Parathyroid adenoma (tissue), 2 donors: ENCODE data around the gene NMNAT2.

Experiments used
- H2AFZ ChIP-seq: fragments of 300-600 bp; sonication (generic); one replicate; pipeline ENCODE4 v1.7.0; 2017; ENCODE audit warnings: antibody characterized with exemption, mild to moderate bottlenecking
- H3K27ac ChIP-seq: fragments of 300-600 bp; sonication (generic); one replicate; pipeline ENCODE4 v1.7.0; 2017
- H3K27me3 ChIP-seq: fragments of 300-600 bp; sonication (generic); one replicate; pipeline ENCODE4 v1.7.0; 2017; ENCODE audit warnings: low read length; ENCODE audit not compliant: control insufficient read depth, insufficient read depth
- H3K36me3 ChIP-seq: fragments of 300-600 bp; sonication (generic); one replicate; pipeline ENCODE4 v1.7.0; 2017; ENCODE audit warnings: low read length; ENCODE audit not compliant: control insufficient read depth, insufficient read depth
- H3K4me1 ChIP-seq: fragments of 300-600 bp; sonication (generic); one replicate; pipeline ENCODE4 v1.7.0; 2017; ENCODE audit warnings: control low read depth
- H3K4me2 ChIP-seq: fragments of 300-600 bp; sonication (generic); one replicate; pipeline ENCODE4 v1.7.0; 2017; ENCODE audit warnings: low read length
- H3K4me3 ChIP-seq: fragments of 300-600 bp; sonication (generic); one replicate; pipeline ENCODE4 v1.7.0; 2017; ENCODE audit warnings: low read depth, low read length
- H3K79me2 ChIP-seq: fragments of 300-600 bp; sonication (generic); one replicate; pipeline ENCODE4 v1.7.0; 2017; ENCODE audit warnings: control low read depth
- H3K9ac ChIP-seq: fragments of 300-600 bp; sonication (generic); one replicate; pipeline ENCODE4 v1.7.0; 2017; ENCODE audit warnings: mild to moderate bottlenecking
- H3K9me3 ChIP-seq: fragments of 300-600 bp; sonication (generic); one replicate; pipeline ENCODE4 v1.7.0; 2017; ENCODE audit warnings: low read length; ENCODE audit not compliant: control insufficient read depth
- TF ChIP-seq, protein P1 (sequence below): fragments of 300-600 bp; sonication (generic); IDR thresholded peaks from one replicate; pipeline ENCODE4 v1.7.0; 2017; ENCODE audit warnings: antibody characterized with exemption, mild to moderate bottlenecking
- donor health status: primary hyperparathyroidism.

Gene NMNAT2

DNA sequence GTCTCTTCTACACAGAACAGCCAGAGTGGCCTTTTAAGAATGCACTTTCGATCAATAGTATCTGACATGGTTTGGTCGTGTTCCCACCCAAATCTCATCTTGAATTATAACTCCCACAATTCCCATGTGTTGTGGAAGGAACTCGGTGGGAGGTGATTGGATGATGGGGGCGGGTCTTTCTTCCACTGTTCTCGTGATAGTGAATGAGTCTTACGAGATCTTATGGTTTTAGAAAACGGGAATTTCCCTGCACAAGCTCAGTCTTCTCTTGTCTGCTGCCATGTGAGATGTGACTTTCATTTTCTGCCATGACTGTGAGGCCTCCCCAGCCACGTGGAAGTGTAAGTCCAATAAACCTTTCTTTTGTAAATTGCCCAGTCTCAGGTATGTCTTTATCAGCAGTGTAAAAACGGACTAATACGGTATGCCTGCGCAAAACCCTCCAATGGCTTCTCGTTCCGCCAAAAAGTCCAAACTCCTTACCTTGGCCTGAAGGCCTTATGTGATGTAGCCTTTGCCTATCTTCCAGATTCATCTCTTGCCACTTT lies 31.1 kb upstream of the NMNAT2 start:
- H3K9me3 ChIP-seq = no peaks in the 10 kb centered on the region
- H3K27ac ChIP-seq = no peak overlapping the region
- no peak overlapping the region for H2AFZ ChIP-seq
- H3K79me2 ChIP-seq = no peaks in the 10 kb centered on the region
- no peaks in the 10 kb centered on the region for H3K27me3 ChIP-seq
- no peak overlapping the region for H3K4me3 ChIP-seq
- TF ChIP-seq, protein P1, sequence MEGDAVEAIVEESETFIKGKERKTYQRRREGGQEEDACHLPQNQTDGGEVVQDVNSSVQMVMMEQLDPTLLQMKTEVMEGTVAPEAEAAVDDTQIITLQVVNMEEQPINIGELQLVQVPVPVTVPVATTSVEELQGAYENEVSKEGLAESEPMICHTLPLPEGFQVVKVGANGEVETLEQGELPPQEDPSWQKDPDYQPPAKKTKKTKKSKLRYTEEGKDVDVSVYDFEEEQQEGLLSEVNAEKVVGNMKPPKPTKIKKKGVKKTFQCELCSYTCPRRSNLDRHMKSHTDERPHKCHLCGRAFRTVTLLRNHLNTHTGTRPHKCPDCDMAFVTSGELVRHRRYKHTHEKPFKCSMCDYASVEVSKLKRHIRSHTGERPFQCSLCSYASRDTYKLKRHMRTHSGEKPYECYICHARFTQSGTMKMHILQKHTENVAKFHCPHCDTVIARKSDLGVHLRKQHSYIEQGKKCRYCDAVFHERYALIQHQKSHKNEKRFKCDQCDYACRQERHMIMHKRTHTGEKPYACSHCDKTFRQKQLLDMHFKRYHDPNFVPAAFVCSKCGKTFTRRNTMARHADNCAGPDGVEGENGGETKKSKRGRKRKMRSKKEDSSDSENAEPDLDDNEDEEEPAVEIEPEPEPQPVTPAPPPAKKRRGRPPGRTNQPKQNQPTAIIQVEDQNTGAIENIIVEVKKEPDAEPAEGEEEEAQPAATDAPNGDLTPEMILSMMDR = no peak
- no peak overlapping the region for H3K9ac ChIP-seq
- no peak overlapping the region for H3K4me2 ChIP-seq
- H3K4me1 ChIP-seq = peaks cover 2% of the 10 kb centered on the region
- H3K36me3 ChIP-seq = no peaks in the 10 kb centered on the region

DNA sequence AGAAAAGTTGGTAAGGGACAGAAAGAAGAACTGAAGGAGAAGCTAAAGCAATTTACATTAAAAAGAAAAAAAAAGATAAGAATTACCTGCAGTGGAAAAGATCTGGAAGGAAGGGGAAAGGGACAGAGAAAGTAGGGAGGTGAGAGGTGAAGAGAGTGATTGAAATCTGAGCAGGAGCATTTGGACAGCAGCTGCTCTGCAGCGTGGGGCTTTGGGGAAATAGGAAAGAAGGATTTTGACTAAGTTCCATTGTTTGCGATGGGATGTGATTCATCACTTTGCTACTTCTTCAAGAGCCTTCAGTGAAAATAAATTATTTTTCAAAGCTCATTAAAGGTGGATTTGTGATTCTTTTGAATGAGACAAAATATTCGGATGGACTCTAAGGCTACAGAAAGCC lies 26.1 kb upstream of the NMNAT2 start:
- Histone ChIP-seq H3K4me3 (no peak overlapping the region), H3K27ac (no peak overlapping the region), H3K36me3 (no peaks in the 10 kb centered on the region), H3K4me1 (peaks cover 2% of the 10 kb centered on the region), H3K9ac (no peak overlapping the region), H3K27me3 (no peaks in the 10 kb centered on the region), H3K9me3 (no peaks in the 10 kb centered on the region), H3K79me2 (no peaks in the 10 kb centered on the region), H2AFZ (no peak overlapping the region), H3K4me2 (no peak overlapping the region)
- TF ChIP-seq, protein P1 = no peak

DNA sequence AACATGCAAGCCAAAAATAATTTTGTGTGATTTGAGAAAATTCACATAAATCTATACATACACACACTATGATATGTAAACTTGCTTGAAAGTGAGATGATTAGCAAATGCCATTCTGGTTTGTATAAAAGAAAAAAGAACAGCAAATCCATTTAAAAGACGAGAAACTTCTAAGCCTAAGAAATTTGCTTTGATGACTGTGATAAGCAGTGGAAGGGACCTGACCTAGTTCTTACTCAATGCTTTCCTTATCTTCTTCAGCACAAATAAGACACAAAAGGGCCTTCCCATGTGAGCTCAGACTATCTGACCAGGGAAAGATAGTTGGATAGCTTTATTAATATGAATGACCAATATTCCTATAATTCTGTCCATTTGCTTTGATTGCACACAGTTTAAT lies 25.3 kb upstream of the NMNAT2 start:
- Histone ChIP-seq H3K4me2 (no peak overlapping the region), H3K27ac (no peak overlapping the region), H3K79me2 (no peaks in the 10 kb centered on the region), H3K36me3 (no peaks in the 10 kb centered on the region), H3K9ac (no peak overlapping the region), H3K27me3 (no peaks in the 10 kb centered on the region), H2AFZ (no peak overlapping the region), H3K4me3 (no peak overlapping the region), H3K4me1 (peaks cover 2% of the 10 kb centered on the region), H3K9me3 (no peaks in the 10 kb centered on the region)
- TF ChIP-seq, protein P1 = no peak

DNA sequence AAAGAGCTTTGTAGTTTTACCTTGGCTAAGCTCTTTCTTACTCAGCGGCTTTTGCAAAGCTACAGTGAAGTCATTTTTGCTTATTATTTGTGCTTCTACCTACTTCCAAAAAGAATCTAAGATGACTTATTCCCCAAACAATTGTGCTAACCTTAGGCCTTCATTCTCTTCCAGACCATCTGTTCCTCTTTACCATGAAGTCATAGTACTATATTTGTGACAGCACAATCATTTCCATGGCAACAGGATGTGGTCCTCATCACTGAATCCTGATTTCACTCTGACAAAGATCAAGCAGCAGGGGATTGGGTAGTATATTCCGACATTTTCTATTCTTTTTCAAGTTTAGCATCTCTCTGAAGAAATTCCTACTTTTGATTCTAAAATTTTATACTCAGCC lies 24.8 kb upstream of the NMNAT2 start:
- TF ChIP-seq, protein P1 = no peak
- no peak overlapping the region for H3K9ac ChIP-seq
- H3K79me2 ChIP-seq = no peaks in the 10 kb centered on the region
- H3K4me3 ChIP-seq = no peak overlapping the region
- H2AFZ ChIP-seq = no peak overlapping the region
- H3K9me3 ChIP-seq = no peaks in the 10 kb centered on the region
- no peak overlapping the region for H3K27ac ChIP-seq
- H3K4me1 ChIP-seq = peaks cover 2% of the 10 kb centered on the region
- H3K27me3 ChIP-seq = no peaks in the 10 kb centered on the region
- no peak overlapping the region for H3K4me2 ChIP-seq
- H3K36me3 ChIP-seq = no peaks in the 10 kb centered on the region

DNA sequence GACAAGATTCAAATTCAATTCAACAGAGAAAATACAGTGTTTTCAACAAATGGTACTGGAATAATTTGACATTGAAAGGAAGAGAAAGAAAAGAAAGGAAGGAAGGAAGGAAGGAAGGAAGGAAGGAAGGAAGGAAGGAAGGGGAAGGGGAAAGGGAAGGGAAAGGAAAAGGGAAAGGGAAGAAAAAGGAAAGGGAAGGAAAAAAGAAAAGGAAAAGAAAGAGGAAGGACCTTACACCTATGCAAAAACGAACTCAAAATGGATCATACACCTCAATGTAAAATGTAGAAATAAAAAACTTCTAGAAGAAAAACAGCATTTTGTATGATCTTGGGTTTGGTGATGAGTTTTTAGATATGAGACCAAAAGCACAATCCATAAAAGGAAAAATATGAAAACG lies 19.9 kb upstream of the NMNAT2 start:
- Histone ChIP-seq H3K36me3 (no peaks in the 10 kb centered on the region), H3K4me3 (no peak overlapping the region), H3K27me3 (no peaks in the 10 kb centered on the region), H3K4me2 (no peak overlapping the region), H2AFZ (no peak overlapping the region), H3K9ac (no peak overlapping the region), H3K79me2 (no peaks in the 10 kb centered on the region), H3K9me3 (no peaks in the 10 kb centered on the region), H3K27ac (no peak overlapping the region), H3K4me1 (no peaks in the 10 kb centered on the region)
- TF ChIP-seq, protein P1 = no peak
